HG03558 (cell line): ENCODE measurements around the gene CALCOCO1.

Experiments
- ATAC-seq: cut with Tn5 transposase; IDR thresholded peaks from one replicate; pipeline ENCODE4 v1.9.1; 2021; ENCODE audit warnings: moderate number of reproducible peaks; ENCODE audit not compliant: unreplicated experiment; ENCODE audit errors: extremely low read depth

Gene CALCOCO1

GRCh38 chr12:53670971-53671370 lies 56.3 kb downstream of the CALCOCO1 start:
- ATAC-seq = no peak

- ATAC-seq = no peak
Observed at GRCh38 chr12:53670308-53670707, 56.9 kb downstream of the CALCOCO1 start.

- ATAC-seq = no peak
Observed at GRCh38 chr12:53667080-53667479, 60.2 kb downstream of the CALCOCO1 start.

GRCh38 chr12:53664936-53665335 lies 62.3 kb downstream of the CALCOCO1 start:
- no peak for ATAC-seq

- no peak for ATAC-seq
Observed at GRCh38 chr12:53664191-53664590, 63.1 kb downstream of the CALCOCO1 start.

- no peak for ATAC-seq
Observed at GRCh38 chr12:53660041-53660440, 67.2 kb downstream of the CALCOCO1 start.

GRCh38 chr12:53659571-53659981 lies 67.7 kb downstream of the CALCOCO1 start:
- no peak for ATAC-seq

GRCh38 chr12:53659011-53659551 lies 68.2 kb downstream of the CALCOCO1 start:
- ATAC-seq = no peak
